OCI-LY7 (cell line): ENCODE results near the gene PRIM2.
"Not testable (repeated sequence)": the region's sequence is repeated elsewhere in the genome, so short reads cannot be mapped to it uniquely, and the experiment has no call there.

Experiments
- EZH2phosphoT487 ChIP-seq: fragments of 200-600 bp; sonication (generic); IDR thresholded peaks from 2 replicates; pipeline ENCODE4 v1.6.1; 2018; ENCODE audit warnings: low read depth, borderline replicate concordance, mild to moderate bottlenecking, mixed run types, antibody characterized with exemption, low read length, moderate library complexity, mixed read lengths
- TF ChIP-seq, protein P1 (sequence below): fragments of 200-600 bp; sonication (generic); conservative IDR thresholded peaks from 2 replicates; pipeline ENCODE4 v1.5.1; 2014; ENCODE audit warnings: mild to moderate bottlenecking, antibody characterized with exemption, low read length, moderate library complexity, mixed read lengths

DNA sequence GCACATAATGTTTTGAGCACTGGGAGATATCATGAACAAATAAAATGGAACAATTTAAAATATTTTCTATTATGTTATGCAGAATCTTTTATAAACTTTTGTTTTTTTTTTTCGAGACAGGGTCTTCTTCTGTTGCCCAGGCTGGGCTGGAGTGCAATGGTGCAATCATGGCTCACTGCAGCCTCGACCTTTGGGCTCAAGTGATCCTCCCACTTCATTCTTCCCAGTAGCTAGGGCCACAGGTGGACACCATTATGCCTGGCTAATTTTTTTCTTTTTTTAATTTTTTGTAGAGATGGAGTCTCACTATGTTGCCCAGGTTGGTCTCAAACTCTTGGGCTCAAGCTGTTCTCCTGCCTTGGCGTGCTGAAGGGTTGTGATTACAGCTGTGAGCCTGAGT, 220.5 kb downstream of the PRIM2 start:
- TF ChIP-seq, protein P1, sequence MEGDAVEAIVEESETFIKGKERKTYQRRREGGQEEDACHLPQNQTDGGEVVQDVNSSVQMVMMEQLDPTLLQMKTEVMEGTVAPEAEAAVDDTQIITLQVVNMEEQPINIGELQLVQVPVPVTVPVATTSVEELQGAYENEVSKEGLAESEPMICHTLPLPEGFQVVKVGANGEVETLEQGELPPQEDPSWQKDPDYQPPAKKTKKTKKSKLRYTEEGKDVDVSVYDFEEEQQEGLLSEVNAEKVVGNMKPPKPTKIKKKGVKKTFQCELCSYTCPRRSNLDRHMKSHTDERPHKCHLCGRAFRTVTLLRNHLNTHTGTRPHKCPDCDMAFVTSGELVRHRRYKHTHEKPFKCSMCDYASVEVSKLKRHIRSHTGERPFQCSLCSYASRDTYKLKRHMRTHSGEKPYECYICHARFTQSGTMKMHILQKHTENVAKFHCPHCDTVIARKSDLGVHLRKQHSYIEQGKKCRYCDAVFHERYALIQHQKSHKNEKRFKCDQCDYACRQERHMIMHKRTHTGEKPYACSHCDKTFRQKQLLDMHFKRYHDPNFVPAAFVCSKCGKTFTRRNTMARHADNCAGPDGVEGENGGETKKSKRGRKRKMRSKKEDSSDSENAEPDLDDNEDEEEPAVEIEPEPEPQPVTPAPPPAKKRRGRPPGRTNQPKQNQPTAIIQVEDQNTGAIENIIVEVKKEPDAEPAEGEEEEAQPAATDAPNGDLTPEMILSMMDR = not testable (repeated sequence)
- not testable (repeated sequence) for TF ChIP-seq EZH2phosphoT487
